GM21723 (cell line): ENCODE measurements around the gene PAK1.

Source experiments
- ATAC-seq: cut with Tn5 transposase; IDR thresholded peaks from one replicate; pipeline ENCODE4 v1.9.1; 2021; ENCODE audit warnings: mild to moderate bottlenecking, moderate library complexity; ENCODE audit not compliant: unreplicated experiment

The PAK1 gene

GRCh38 chr11:77475206-77475605 is 1.3 kb upstream of the PAK1 start:
- no peak for ATAC-seq

- no peak for ATAC-seq
Measured at GRCh38 chr11:77474684-77475060, 778 bp upstream of the PAK1 start.

- peak; percentile 41 for ATAC-seq
Measured at GRCh38 chr11:77472991-77473800, 698 bp downstream of the PAK1 start.

GRCh38 chr11:77471558-77472193 is 2.2 kb downstream of the PAK1 start:
- ATAC-seq: no peak

GRCh38 chr11:77470971-77471370 is 2.9 kb downstream of the PAK1 start:
- ATAC-seq: no peak

- peak; percentile 49 for ATAC-seq
Measured at GRCh38 chr11:77470504-77470903, 3.4 kb downstream of the PAK1 start.

- no peak for ATAC-seq
Measured at GRCh38 chr11:77468527-77468926, 5.4 kb downstream of the PAK1 start.

GRCh38 chr11:77467993-77468392 is 5.9 kb downstream of the PAK1 start:
- no peak for ATAC-seq

GRCh38 chr11:77467233-77467632 is 6.7 kb downstream of the PAK1 start:
- ATAC-seq: no peak

- ATAC-seq: peak; percentile 30
Measured at GRCh38 chr11:77457340-77457739, 16.6 kb downstream of the PAK1 start.

- no peak for ATAC-seq
Measured at GRCh38 chr11:77455740-77456139, 18.2 kb downstream of the PAK1 start.

- no peak for ATAC-seq
Measured at GRCh38 chr11:77454867-77455655, 18.8 kb downstream of the PAK1 start.

GRCh38 chr11:77450227-77450626 is 23.7 kb downstream of the PAK1 start:
- no peak for ATAC-seq

- ATAC-seq: no peak
Measured at GRCh38 chr11:77449784-77450183, 24.1 kb downstream of the PAK1 start.

- ATAC-seq: peak; percentile 76
Measured at GRCh38 chr11:77449060-77449521, 24.8 kb downstream of the PAK1 start.

GRCh38 chr11:77448269-77448668 is 25.6 kb downstream of the PAK1 start:
- ATAC-seq: no peak

GRCh38 chr11:77446911-77447629 is 26.8 kb downstream of the PAK1 start:
- no peak for ATAC-seq

GRCh38 chr11:77444261-77444660 is 29.6 kb downstream of the PAK1 start:
- ATAC-seq: no peak

- ATAC-seq: peak; percentile 55
Measured at GRCh38 chr11:77442394-77443053, 31.4 kb downstream of the PAK1 start.

- ATAC-seq: no peak
Measured at GRCh38 chr11:77441426-77441825, 32.5 kb downstream of the PAK1 start.
